Activated T-helper 2 cell treated with anti-CD3 and anti-CD28 coated beads, Interferon-gamma antibody, Interleukin-2, Interleukin-4, amounts not matched to agents 10 μg/mL and 5 μg/mL and 100 μg/mL, durations not matched to agents 14 hours and 24 hours and 36 hours (primary cell): Measurements from ENCODE around the gene SAMD4B. TPM values are rescaled to one million over a fixed set of nuclear protein-coding genes. Genes with fewer than 3 reads are reported as not detected.

Source experiments
- DNase-seq: peaks from one replicate; pipeline ENCODE4 v3.0.0; 2021; ENCODE audit warnings: low spot score
- H3K27ac Mint-ChIP-seq: one replicate; pipeline ENCODE4 v1.8.0; 2021; ENCODE audit warnings: mixed read lengths
- H3K27me3 Mint-ChIP-seq: one replicate; pipeline ENCODE4 v1.8.0; 2021; ENCODE audit warnings: low read depth, mixed read lengths
- H3K36me3 Mint-ChIP-seq: one replicate; pipeline ENCODE4 v1.8.0; 2021; ENCODE audit warnings: low read depth, mixed read lengths
- H3K4me1 Mint-ChIP-seq: one replicate; pipeline ENCODE4 v1.8.0; 2021; ENCODE audit warnings: low read depth, mixed read lengths
- H3K4me3 Mint-ChIP-seq: one replicate; pipeline ENCODE4 v1.8.0; 2021; ENCODE audit warnings: low read depth, mild to moderate bottlenecking, moderate library complexity, mixed read lengths
- H3K9me3 Mint-ChIP-seq: one replicate; pipeline ENCODE4 v1.8.0; 2021; ENCODE audit warnings: mixed read lengths
- intact Hi-C: fragments of 100-400 bp; cut with micrococcal nuclease; formaldehyde crosslinking; loops from one replicate; pipeline ENCODE4 v1.15.1; 2023
- total RNA-seq: library from RNA; stranded (reverse); gene quantifications from 2 replicates; pipeline ENCODE4 v1.2.3, GENCODE V29; 2022

Gene SAMD4B
- total RNA-seq, 1 donor from 2014 or later: 64.0 TPM

DNA sequence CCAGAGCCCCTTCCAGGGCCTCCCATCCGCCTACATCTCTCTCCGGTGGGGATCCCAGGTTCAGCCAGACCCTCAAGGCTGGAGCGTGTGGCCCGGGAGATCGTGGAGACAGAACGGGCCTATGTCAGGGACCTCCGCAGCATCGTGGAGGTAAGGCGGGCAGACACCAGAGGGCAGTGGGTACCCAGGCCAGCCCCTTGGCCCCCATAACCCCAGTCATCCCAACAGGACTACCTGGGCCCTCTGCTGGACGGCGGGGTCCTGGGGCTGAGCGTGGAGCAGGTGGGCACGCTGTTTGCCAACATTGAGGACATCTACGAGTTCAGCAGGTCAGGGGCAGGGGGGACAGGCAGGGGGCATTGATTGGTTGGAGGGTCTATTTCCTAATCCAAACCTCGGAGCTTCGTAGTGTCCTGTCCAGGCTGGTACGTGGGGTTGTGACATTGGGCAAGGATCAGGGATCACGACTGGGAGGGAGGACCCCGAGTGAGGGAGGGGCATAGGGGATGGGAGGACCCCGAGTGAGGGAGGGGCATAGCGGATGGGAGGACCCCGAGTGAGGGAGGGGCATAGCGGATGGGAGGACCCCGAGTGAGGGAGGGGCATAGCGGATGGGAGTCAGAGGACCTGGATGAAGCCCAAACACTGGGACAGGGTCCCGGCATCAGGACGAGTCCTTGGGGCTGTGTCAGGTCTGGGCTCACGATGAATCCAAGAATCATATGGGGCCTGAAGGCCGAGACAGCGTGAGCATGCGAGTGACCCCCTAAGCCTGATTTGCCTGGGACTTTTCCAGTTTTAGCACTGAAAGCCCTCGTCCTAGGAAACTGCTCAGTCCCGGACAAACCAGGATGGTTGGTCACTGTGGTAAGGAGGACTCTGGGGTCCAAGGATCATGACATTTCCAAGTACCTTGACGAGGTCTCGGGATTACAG lies 73.2 kb downstream of the SAMD4B start:
- Mint-ChIP-seq H3K9me3 (no peaks in the 10 kb centered on the region), H3K36me3 (peaks cover 35% of the 10 kb centered on the region), H3K4me1 (peaks cover 24% of the 10 kb centered on the region), H3K27me3 (no peaks in the 10 kb centered on the region), H3K27ac (no peak overlapping the region), H3K4me3 (peak overlapping the region; percentile 17)
- intact Hi-C loops: no loop called here
- DNase-seq: no peak

DNA sequence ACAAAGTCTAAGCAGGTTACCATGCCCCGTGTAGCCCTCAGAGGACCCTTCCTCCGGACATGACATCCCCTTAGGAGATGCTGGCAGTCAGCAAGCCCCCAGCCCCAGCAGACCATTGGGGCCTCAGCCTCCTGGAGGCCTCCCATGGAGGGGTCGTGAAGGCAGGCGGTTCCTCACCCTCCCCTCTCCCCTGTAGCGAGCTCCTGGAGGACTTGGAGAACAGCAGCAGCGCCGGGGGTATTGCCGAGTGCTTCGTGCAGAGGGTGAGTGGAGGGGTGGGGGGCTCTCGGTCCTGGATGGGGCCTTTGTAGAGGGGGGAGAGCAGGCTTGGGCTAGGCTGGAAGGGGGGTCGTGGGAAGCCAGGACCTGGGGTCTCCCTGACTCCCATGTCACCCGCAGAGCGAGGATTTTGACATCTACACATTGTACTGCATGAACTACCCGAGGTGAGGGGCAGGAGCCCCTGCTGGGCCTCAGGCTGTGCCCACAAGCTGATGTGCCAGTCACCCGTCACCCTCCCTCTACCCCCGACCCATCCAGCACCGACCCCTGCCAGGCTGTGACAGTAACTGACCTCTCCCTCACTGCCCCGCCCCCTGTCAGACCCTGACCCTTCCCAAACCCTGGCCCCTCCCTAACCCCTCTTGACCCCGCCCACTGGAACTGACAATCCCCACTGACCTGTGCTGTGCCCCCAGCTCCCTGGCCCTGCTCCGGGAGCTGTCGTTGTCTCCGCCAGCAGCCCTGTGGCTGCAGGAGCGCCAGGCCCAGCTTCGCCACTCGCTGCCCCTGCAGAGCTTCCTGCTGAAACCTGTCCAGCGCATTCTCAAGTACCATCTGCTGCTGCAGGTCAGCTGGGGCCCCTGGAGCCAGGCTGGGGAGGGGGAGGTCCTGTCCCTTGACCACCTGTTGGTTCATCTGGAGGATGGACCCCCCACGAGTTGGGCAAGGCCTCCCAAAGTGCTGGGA lies 74.2 kb downstream of the SAMD4B start:
- Mint-ChIP-seq H3K9me3 (no peaks in the 10 kb centered on the region), H3K4me1 (peaks cover 14% of the 10 kb centered on the region), H3K4me3 (no peak overlapping the region), H3K27me3 (no peaks in the 10 kb centered on the region), H3K27ac (no peak overlapping the region), H3K36me3 (peaks cover 30% of the 10 kb centered on the region)
- DNase-seq: no peak
- intact Hi-C loops: no loop called here

DNA sequence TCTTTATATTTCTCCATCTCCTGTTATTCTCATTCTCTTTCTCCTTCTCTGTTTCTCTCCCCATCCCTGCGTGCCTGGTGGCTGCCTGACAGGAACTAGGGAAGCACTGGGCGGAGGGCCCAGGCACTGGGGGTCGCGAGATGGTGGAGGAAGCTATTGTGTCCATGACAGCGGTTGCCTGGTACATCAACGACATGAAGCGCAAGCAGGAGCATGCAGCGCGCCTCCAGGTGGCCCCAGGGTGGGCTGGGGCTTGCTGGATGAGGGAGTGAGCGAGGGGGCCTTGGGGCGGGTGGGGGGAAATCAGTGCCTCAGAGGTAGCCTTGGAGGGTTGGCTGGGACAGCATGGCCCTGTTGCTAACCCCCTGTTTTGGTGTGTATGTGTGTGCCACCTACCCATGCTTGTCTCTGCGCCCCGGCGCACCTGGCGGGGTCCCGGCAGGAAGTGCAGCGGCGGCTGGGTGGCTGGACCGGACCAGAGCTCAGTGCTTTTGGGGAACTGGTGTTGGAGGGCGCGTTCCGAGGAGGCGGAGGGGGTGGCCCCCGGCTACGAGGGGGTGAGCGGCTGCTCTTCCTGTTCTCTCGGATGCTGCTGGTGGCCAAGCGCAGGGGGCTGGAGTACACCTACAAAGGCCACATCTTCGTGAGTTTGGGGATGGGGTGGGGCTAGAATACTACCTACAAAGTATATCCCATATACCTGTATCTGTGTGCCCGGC lies 75.4 kb downstream of the SAMD4B start:
- H3K36me3 Mint-ChIP-seq: peaks cover 32% of the 10 kb centered on the region
- intact Hi-C loops: no loop called here
- H3K4me1 Mint-ChIP-seq: peaks cover 11% of the 10 kb centered on the region
- no peak overlapping the region for H3K4me3 Mint-ChIP-seq
- no peaks in the 10 kb centered on the region for H3K27me3 Mint-ChIP-seq
- no peak for DNase-seq
- H3K9me3 Mint-ChIP-seq: no peaks in the 10 kb centered on the region
- no peak overlapping the region for H3K27ac Mint-ChIP-seq

DNA sequence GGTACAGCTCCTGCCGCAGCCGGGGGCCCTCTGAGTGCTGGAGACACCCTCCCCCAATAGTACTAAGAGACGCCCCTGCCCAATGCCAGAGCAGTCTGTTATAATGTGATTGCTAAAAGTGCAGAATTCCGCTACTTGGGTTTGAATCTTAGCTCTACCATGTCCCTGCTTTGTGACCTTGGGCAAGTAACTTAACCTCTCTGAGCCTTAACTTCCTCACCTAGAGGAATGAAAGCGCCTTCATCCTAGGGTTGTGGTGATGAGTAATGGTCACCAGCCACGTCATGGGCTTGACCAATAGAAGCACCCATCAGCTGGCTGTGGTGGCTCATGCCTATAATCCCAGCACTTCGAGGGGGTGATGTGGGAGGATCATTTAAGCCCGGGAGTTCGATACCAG lies 76.8 kb downstream of the SAMD4B start:
- H3K27me3 Mint-ChIP-seq: no peaks in the 10 kb centered on the region
- DNase-seq: no peak
- H3K4me3 Mint-ChIP-seq: no peak overlapping the region
- H3K36me3 Mint-ChIP-seq: peaks cover 36% of the 10 kb centered on the region
- H3K27ac Mint-ChIP-seq: no peak overlapping the region
- H3K4me1 Mint-ChIP-seq: peaks cover 7% of the 10 kb centered on the region
- H3K9me3 Mint-ChIP-seq: no peaks in the 10 kb centered on the region
- intact Hi-C loops: no loop called here

DNA sequence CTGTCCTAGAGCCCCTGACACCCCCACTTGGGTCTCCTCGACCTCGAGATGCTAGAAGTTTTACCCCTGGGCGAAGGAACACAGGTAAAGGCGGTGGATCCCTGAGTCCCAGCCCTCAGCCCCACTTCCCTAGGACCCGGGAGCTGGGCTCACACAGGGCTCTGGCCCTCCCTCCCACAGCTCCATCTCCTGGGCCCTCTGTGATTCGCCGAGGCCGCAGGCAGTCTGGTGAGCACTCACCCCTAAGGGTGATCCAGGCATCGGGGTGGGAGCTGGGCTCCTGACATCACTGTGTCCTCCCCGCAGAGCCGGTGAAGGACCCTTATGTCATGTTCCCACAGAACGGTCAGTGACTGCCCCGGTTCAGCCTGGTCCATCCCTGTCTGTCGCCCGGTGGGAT lies 78.5 kb downstream of the SAMD4B start:
- Mint-ChIP-seq H3K4me3 (no peak overlapping the region), H3K9me3 (no peaks in the 10 kb centered on the region), H3K27ac (no peak overlapping the region), H3K4me1 (no peaks in the 10 kb centered on the region), H3K27me3 (no peaks in the 10 kb centered on the region), H3K36me3 (peaks cover 32% of the 10 kb centered on the region)
- intact Hi-C loops: no loop called here
- DNase-seq: no peak

DNA sequence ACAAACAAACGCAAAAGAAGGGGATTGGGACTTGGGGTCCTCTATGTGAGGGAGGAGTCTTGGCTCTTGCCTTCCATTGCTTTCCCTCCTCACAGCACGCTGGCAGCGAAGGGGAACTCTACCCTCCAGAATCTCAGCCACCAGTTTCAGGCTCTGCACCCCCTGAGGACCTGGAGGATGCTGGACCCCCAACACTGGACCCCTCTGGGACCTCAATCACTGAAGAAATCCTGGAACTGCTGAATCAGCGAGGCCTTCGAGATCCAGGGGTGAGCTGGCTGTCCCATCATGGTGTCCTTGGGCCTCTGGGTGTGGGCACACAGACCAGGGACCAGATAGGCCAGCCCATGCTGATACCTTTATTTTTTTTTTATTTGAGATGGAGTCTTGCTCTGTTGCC lies 79.8 kb downstream of the SAMD4B start:
- Mint-ChIP-seq H3K27ac (no peak overlapping the region), H3K27me3 (no peaks in the 10 kb centered on the region)

DNA sequence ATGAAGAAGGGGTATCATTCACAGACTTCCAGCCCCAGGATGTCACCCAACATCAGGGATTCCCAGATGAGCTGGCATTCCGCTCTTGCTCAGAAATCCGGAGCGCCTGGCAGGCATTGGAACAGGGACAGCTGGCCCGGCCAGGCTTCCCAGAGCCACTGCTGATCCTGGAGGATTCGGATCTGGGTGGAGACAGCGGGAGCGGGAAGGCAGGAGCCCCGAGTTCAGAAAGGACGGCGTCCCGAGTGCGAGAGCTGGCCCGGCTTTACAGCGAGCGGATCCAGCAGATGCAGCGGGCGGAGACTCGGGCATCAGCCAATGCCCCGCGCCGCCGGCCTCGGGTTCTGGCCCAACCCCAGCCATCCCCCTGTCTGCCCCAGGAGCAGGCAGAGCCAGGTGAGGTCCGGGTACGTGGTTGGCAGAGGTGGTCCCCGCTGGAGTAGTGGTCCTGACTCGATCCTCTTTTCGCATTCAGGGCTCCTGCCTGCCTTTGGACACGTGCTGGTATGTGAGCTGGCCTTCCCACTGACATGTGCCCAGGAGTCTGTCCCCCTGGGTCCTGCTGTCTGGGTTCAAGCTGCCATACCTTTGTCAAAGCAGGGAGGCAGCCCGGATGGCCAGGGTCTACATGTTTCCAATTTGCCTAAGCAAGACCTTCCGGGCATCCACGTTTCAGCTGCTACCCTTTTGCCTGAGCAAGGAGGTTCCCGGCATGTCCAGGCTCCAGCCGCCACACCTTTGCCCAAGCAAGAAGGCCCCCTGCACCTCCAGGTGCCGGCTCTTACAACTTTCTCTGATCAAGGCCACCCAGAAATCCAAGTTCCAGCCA lies 81.3 kb downstream of the SAMD4B start:
- peaks cover 28% of the 10 kb centered on the region for H3K36me3 Mint-ChIP-seq
- DNase-seq: no peak
- H3K4me3 Mint-ChIP-seq: no peak overlapping the region
- no peaks in the 10 kb centered on the region for H3K27me3 Mint-ChIP-seq
- H3K4me1 Mint-ChIP-seq: no peaks in the 10 kb centered on the region
- H3K9me3 Mint-ChIP-seq: no peaks in the 10 kb centered on the region
- intact Hi-C loops: no loop called here
- H3K27ac Mint-ChIP-seq: no peak overlapping the region

More for the DNA sequence above, 79.8 kb downstream of the SAMD4B start:
- intact Hi-C loops: no loop called here
- no peaks in the 10 kb centered on the region for H3K9me3 Mint-ChIP-seq
- H3K36me3 Mint-ChIP-seq: peaks cover 35% of the 10 kb centered on the region
- H3K4me1 Mint-ChIP-seq: no peaks in the 10 kb centered on the region
- H3K4me3 Mint-ChIP-seq: no peak overlapping the region
- no peak for DNase-seq

DNA sequence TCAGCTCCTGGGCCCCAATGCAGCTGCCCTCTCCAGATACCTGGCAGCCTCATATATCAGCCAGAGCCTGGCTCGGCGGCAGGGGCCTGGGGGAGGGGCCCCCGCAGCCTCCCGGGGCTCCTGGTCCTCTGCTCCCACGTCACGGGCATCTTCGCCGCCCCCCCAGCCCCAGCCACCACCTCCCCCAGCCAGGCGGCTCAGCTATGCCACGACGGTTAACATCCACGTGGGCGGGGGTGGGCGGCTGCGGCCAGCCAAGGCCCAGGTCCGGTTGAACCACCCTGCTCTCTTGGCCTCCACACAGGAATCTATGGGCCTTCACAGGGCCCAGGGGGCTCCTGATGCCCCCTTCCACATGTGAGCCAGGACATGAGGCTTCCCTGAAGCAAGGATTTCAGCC lies 82.7 kb downstream of the SAMD4B start:
- H3K4me3 Mint-ChIP-seq: no peak overlapping the region
- H3K27me3 Mint-ChIP-seq: no peaks in the 10 kb centered on the region
- peaks cover 21% of the 10 kb centered on the region for H3K36me3 Mint-ChIP-seq
- no peak overlapping the region for H3K27ac Mint-ChIP-seq
- no peaks in the 10 kb centered on the region for H3K4me1 Mint-ChIP-seq
- no peak for DNase-seq
- intact Hi-C loops: no loop called here
- no peaks in the 10 kb centered on the region for H3K9me3 Mint-ChIP-seq

DNA sequence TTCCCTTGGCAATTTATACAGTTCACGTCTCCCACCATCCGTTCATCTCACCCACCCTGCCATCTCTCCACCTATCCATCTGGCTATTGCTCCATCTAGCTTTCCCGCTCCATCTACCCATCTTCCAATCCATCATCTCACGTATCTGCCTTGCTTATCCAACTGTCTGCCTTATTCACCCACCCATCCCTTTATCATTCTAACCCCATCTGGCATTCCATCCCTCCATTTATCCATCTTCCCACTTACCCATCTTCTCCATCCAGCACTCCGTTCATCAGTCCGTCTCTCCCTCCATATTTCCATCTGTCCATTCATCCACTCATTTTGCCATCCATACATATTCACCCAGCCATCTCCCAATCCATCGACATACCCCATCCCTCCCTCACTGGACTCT lies 83.5 kb downstream of the SAMD4B start:
- H3K9me3 Mint-ChIP-seq: no peaks in the 10 kb centered on the region
- intact Hi-C loops: no loop called here
- H3K27ac Mint-ChIP-seq: no peak overlapping the region
- no peak overlapping the region for H3K4me3 Mint-ChIP-seq
- H3K4me1 Mint-ChIP-seq: peaks cover 6% of the 10 kb centered on the region
- no peaks in the 10 kb centered on the region for H3K27me3 Mint-ChIP-seq
- peaks cover 26% of the 10 kb centered on the region for H3K36me3 Mint-ChIP-seq
- no peak for DNase-seq

DNA sequence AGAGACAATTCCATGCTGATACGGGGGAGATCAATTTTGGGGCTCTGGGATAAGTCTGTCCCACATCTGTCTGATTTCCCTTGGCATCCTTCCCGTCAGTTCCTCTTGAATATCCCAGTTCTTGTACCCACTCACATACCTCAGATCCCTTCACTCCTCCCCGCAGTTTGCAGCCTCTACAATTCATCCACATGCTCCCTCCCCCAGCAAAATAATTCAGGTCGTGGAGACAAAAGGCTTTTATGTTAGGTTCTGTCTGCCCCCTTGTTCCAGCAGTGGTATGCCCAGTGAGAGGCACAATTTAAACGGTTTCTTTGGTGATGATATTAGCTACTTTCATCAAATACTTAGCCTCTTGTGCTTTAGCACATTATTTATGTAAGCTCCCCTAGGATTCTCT lies 83.9 kb downstream of the SAMD4B start:
- Mint-ChIP-seq H3K36me3 (peaks cover 30% of the 10 kb centered on the region), H3K4me1 (peaks cover 10% of the 10 kb centered on the region), H3K4me3 (no peak overlapping the region), H3K27ac (no peak overlapping the region), H3K9me3 (no peaks in the 10 kb centered on the region), H3K27me3 (no peaks in the 10 kb centered on the region)
- intact Hi-C loops: no loop called here
- no peak for DNase-seq

DNA sequence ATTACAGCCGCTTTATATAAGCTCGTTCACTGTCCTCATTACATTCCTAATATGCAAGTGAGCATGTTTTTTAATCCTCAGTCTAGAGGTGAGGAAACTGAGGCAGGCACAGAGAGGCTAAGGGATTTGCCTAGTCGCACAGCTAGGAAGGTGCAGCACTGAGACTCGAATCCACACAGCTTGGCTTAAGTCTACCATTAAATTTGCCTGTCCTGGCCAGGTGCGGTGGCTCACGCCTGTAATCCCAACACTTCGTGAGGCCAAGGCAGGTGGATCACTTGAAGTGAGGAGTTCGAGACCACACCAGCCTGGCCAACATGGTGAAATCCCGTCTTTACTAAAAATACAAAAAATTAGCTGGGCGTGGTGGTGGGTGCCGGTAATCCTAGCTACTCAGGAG lies 85.5 kb downstream of the SAMD4B start:
- no peak for DNase-seq
- Mint-ChIP-seq H3K4me3 (no peak overlapping the region), H3K36me3 (peaks cover 38% of the 10 kb centered on the region), H3K27me3 (no peaks in the 10 kb centered on the region), H3K9me3 (no peaks in the 10 kb centered on the region), H3K27ac (no peak overlapping the region), H3K4me1 (peaks cover 15% of the 10 kb centered on the region)
- intact Hi-C loops: no loop called here
